ENCODE data around the gene LAMB2.

The LAMB2 gene

GRCh38 chr3:49134471-49135265, 1.8 kb upstream of the LAMB2 start:
- H3K36me3 Mint-ChIP-seq: no peaks in the 10 kb centered on the region
- H3K4me1 Mint-ChIP-seq: peaks cover 8% of the 10 kb centered on the region
- H3K27ac Mint-ChIP-seq: no peak overlapping the region
- ATAC-seq: no peak
- H3K9me3 Mint-ChIP-seq: no peaks in the 10 kb centered on the region
- H3K27me3 Mint-ChIP-seq: peaks cover 75% of the 10 kb centered on the region
- no peak overlapping the region for H3K4me3 Mint-ChIP-seq

- H3K36me3 Mint-ChIP-seq: no peaks in the 10 kb centered on the region
- H3K27me3 Mint-ChIP-seq: peaks cover 82% of the 10 kb centered on the region
- H3K27ac Mint-ChIP-seq: no peak overlapping the region
- ATAC-seq: no peak
- no peak overlapping the region for H3K4me3 Mint-ChIP-seq
- H3K4me1 Mint-ChIP-seq: peaks cover 8% of the 10 kb centered on the region
- no peaks in the 10 kb centered on the region for H3K9me3 Mint-ChIP-seq
These were observed 539 bp upstream of the LAMB2 start for GRCh38 chr3:49133226-49133951.

- no peak overlapping the region for H3K27ac Mint-ChIP-seq
- no peaks in the 10 kb centered on the region for H3K9me3 Mint-ChIP-seq
- H3K36me3 Mint-ChIP-seq: no peaks in the 10 kb centered on the region
- H3K4me1 Mint-ChIP-seq: peaks cover 8% of the 10 kb centered on the region
- peaks cover 69% of the 10 kb centered on the region for H3K27me3 Mint-ChIP-seq
- H3K4me3 Mint-ChIP-seq: no peak overlapping the region
- no peak for ATAC-seq
These were observed 795 bp downstream of the LAMB2 start for GRCh38 chr3:49132073-49132436.

- H3K4me1 Mint-ChIP-seq: peaks cover 8% of the 10 kb centered on the region
- H3K9me3 Mint-ChIP-seq: no peaks in the 10 kb centered on the region
- peaks cover 69% of the 10 kb centered on the region for H3K27me3 Mint-ChIP-seq
- H3K4me3 Mint-ChIP-seq: no peak overlapping the region
- no peaks in the 10 kb centered on the region for H3K36me3 Mint-ChIP-seq
- no peak overlapping the region for H3K27ac Mint-ChIP-seq
- no peak for ATAC-seq
These were observed 1.3 kb downstream of the LAMB2 start for GRCh38 chr3:49131576-49131975.

GRCh38 chr3:49131040-49131439, 1.8 kb downstream of the LAMB2 start:
- no peaks in the 10 kb centered on the region for H3K9me3 Mint-ChIP-seq
- no peak overlapping the region for H3K4me3 Mint-ChIP-seq
- no peaks in the 10 kb centered on the region for H3K36me3 Mint-ChIP-seq
- H3K4me1 Mint-ChIP-seq: peaks cover 8% of the 10 kb centered on the region
- no peak overlapping the region for H3K27ac Mint-ChIP-seq
- ATAC-seq: no peak
- peaks cover 66% of the 10 kb centered on the region for H3K27me3 Mint-ChIP-seq

- Mint-ChIP-seq H3K9me3 (no peaks in the 10 kb centered on the region), H3K27ac (no peak overlapping the region), H3K36me3 (no peaks in the 10 kb centered on the region), H3K4me3 (no peak overlapping the region), H3K4me1 (peaks cover 1% of the 10 kb centered on the region), H3K27me3 (peaks cover 13% of the 10 kb centered on the region)
- no peak for ATAC-seq
These were observed 7.7 kb downstream of the LAMB2 start for GRCh38 chr3:49124991-49125670.

- Mint-ChIP-seq H3K9me3 (no peaks in the 10 kb centered on the region), H3K27ac (no peak overlapping the region), H3K27me3 (peaks cover 5% of the 10 kb centered on the region), H3K4me1 (peaks cover 10% of the 10 kb centered on the region), H3K36me3 (peaks cover under 1% of the 10 kb centered on the region), H3K4me3 (no peak overlapping the region)
- ATAC-seq: no peak
These were observed 8.6 kb downstream of the LAMB2 start for GRCh38 chr3:49124203-49124602.

GRCh38 chr3:49123687-49124086, 9.2 kb downstream of the LAMB2 start:
- H3K4me1 Mint-ChIP-seq: peaks cover 16% of the 10 kb centered on the region
- no peaks in the 10 kb centered on the region for H3K27me3 Mint-ChIP-seq
- peaks cover 5% of the 10 kb centered on the region for H3K36me3 Mint-ChIP-seq
- no peak for ATAC-seq
- no peak overlapping the region for H3K27ac Mint-ChIP-seq
- H3K4me3 Mint-ChIP-seq: no peak overlapping the region
- H3K9me3 Mint-ChIP-seq: no peaks in the 10 kb centered on the region

GRCh38 chr3:49122886-49123545, 9.8 kb downstream of the LAMB2 start:
- peaks cover 16% of the 10 kb centered on the region for H3K4me1 Mint-ChIP-seq
- no peaks in the 10 kb centered on the region for H3K27me3 Mint-ChIP-seq
- peaks cover 7% of the 10 kb centered on the region for H3K36me3 Mint-ChIP-seq
- no peak for ATAC-seq
- H3K9me3 Mint-ChIP-seq: no peaks in the 10 kb centered on the region
- H3K27ac Mint-ChIP-seq: no peak overlapping the region
- H3K4me3 Mint-ChIP-seq: no peak overlapping the region

- Mint-ChIP-seq H3K27me3 (no peaks in the 10 kb centered on the region), H3K9me3 (no peaks in the 10 kb centered on the region), H3K4me1 (peaks cover 16% of the 10 kb centered on the region), H3K4me3 (no peak overlapping the region), H3K36me3 (peaks cover 13% of the 10 kb centered on the region), H3K27ac (peak overlapping the region; percentile 86)
- no peak for ATAC-seq
These were observed 10.4 kb downstream of the LAMB2 start for GRCh38 chr3:49122451-49122850.

- Mint-ChIP-seq H3K9me3 (no peaks in the 10 kb centered on the region), H3K4me3 (peak overlapping the region; percentile 81), H3K4me1 (peaks cover 16% of the 10 kb centered on the region), H3K27me3 (no peaks in the 10 kb centered on the region), H3K36me3 (peaks cover 15% of the 10 kb centered on the region), H3K27ac (peak overlapping the region; percentile 86)
- no peak for ATAC-seq
These were observed 10.8 kb downstream of the LAMB2 start for GRCh38 chr3:49122022-49122421.

GRCh38 chr3:49121132-49121736, 11.6 kb downstream of the LAMB2 start:
- Mint-ChIP-seq H3K4me3 (peak overlapping the region; percentile 81), H3K36me3 (peaks cover 22% of the 10 kb centered on the region), H3K27ac (peak overlapping the region; percentile 86), H3K27me3 (no peaks in the 10 kb centered on the region), H3K9me3 (no peaks in the 10 kb centered on the region), H3K4me1 (peaks cover 16% of the 10 kb centered on the region)
- ATAC-seq: no peak

- H3K36me3 Mint-ChIP-seq: peaks cover 28% of the 10 kb centered on the region
- H3K9me3 Mint-ChIP-seq: no peaks in the 10 kb centered on the region
- ATAC-seq: peak; percentile 96
- peak within 1 kb of the TSS; percentile 86 for H3K27ac Mint-ChIP-seq
- no peaks in the 10 kb centered on the region for H3K27me3 Mint-ChIP-seq
- H3K4me1 Mint-ChIP-seq: peaks cover 22% of the 10 kb centered on the region
- H3K4me3 Mint-ChIP-seq: peak within 1 kb of the TSS; percentile 81
These were observed 12.3 kb downstream of the LAMB2 start, which contains the start of gene USP19 for GRCh38 chr3:49120438-49121131. Gene USP19, minus strand, starts transcription at chr3:49120823. Its CDS starts 1,678 bp downstream, at chr3:49119145.

- Mint-ChIP-seq H3K27me3 (no peaks in the 10 kb centered on the region), H3K27ac (peak overlapping the region; percentile 86), H3K9me3 (no peaks in the 10 kb centered on the region), H3K4me1 (peaks cover 25% of the 10 kb centered on the region), H3K4me3 (peak overlapping the region; percentile 81), H3K36me3 (peaks cover 34% of the 10 kb centered on the region)
- peak; percentile 3 for ATAC-seq
These were observed 12.8 kb downstream of the LAMB2 start for GRCh38 chr3:49120096-49120437.
